ENCODE measurements around the gene CROCC2. TPM values are rescaled to one million over a fixed set of nuclear protein-coding genes. Genes with fewer than 3 reads are reported as not detected.

Gene CROCC2
- total and polyA plus RNA-seq, 2 of the 13 experiments (the other 11 are each of a cell fraction or from before 2014, with no cell fraction given): not detected

- Histone ChIP-seq H2AFZ (ENCODE audit: low read length) (no peak overlapping the region), H3K36me3 (replicated peaks in 1 of 2; ENCODE audit: control insufficient read depth in 1 of 2, insufficient read depth in 2 of 2, low read length in 2 of 2) (no peaks in the 10 kb centered on the region), H3K9me3 (ENCODE audit: low read length) (no peaks in the 10 kb centered on the region), H3K4me3 (replicated peaks in 1 of 3; ENCODE audit: insufficient read depth in 1 of 3, low read depth in 2 of 3, low read length in 3 of 3) (no peak overlapping the region), H4K20me1 (ENCODE audit: insufficient read depth, low read length) (no peaks in the 10 kb centered on the region), H3K4me2 (ENCODE audit: low read depth, low read length) (no peak overlapping the region), H3K27me3 (ENCODE audit: control insufficient read depth in 1 of 2, insufficient read depth in 2 of 2, low read length in 2 of 2) (peaks cover 1 to 72% of the 10 kb centered on the region in 2 experiments; a peak in 4 of 5 replicates), H3K27ac (ENCODE audit: extremely low read length, insufficient read depth, low read length) (no peak overlapping the region), H3K9ac (ENCODE audit: insufficient read depth, low read depth, low read length) (no peak overlapping the region), H3K79me2 (ENCODE audit: insufficient read depth, low read length) (no peaks in the 10 kb centered on the region), H3K4me1 (ENCODE audit: insufficient read depth, low read length) (no peaks in the 10 kb centered on the region)
- BruUV-seq (replicated peaks): no TSS peak
- ChIA-PET CTCF (ENCODE audit: low intra/inter-chr PET ratio, low total read pairs) (no interaction called here), POLR2A (no interaction called here)
- WGBS (ENCODE audit: low lambda C conversion rate): 10% methylated on average over 14 of the region's 14 CpGs
- in situ Hi-C loops (cut with HindIII; ENCODE audit: extremely low pct_ligation_motif_present, low pct_unique_long_range_greater_than_20kb): no loop called here
- intact Hi-C loops (cut with micrococcal nuclease; ENCODE audit: unreplicated experiment): no loop called here
- FAIRE-seq: no peak
- no peak for DNase-seq (ENCODE audit: low spot score)
- no peak for ATAC-seq
- TF ChIP-seq ZNF772 (CRISPR knock-in tag; IDR thresholded peaks at IDR 0.05) (no peak), RXRB (CRISPR knock-in tag; IDR thresholded peaks at IDR 0.05; ENCODE audit: borderline replicate concordance) (no peak), FUBP1 (CRISPR knock-in tag; IDR thresholded peaks at IDR 0.05; ENCODE audit: borderline replicate concordance) (no peak), GABPB1 (CRISPR knock-in tag; IDR thresholded peaks at IDR 0.05) (no peak), KDM5A (IDR thresholded peaks at IDR 0.05; ENCODE audit: borderline replicate concordance, low read length) (no peak), TFDP1 (CRISPR knock-in tag; IDR thresholded peaks at IDR 0.05; ENCODE audit: borderline replicate concordance) (no peak), NFYB (CRISPR knock-in tag; IDR thresholded peaks at IDR 0.05) (no peak), NR2F6 (IDR thresholded peaks at IDR 0.05) (no peak), NR2F6 (CRISPR knock-in tag; IDR thresholded peaks at IDR 0.05) (no peak), PHB2 (IDR thresholded peaks at IDR 0.05; ENCODE audit: partially characterized antibody) (no peak), HNF4G (IDR thresholded peaks at IDR 0.05; ENCODE audit: borderline replicate concordance, low read depth, low read length) (no peak), HNF4G (CRISPR knock-in tag; IDR thresholded peaks at IDR 0.05; ENCODE audit: borderline replicate concordance, low read depth) (no peak), HOXD1 (CRISPR knock-in tag; IDR thresholded peaks at IDR 0.05) (no peak), KLF15 (CRISPR knock-in tag; IDR thresholded peaks at IDR 0.05; ENCODE audit: borderline replicate concordance) (no peak), GZF1 (CRISPR knock-in tag; IDR thresholded peaks at IDR 0.05) (no peak), ZNF326 (CRISPR knock-in tag; IDR thresholded peaks at IDR 0.05; ENCODE audit: borderline replicate concordance) (no peak)
- TF ChIP-seq, protein P1, sequence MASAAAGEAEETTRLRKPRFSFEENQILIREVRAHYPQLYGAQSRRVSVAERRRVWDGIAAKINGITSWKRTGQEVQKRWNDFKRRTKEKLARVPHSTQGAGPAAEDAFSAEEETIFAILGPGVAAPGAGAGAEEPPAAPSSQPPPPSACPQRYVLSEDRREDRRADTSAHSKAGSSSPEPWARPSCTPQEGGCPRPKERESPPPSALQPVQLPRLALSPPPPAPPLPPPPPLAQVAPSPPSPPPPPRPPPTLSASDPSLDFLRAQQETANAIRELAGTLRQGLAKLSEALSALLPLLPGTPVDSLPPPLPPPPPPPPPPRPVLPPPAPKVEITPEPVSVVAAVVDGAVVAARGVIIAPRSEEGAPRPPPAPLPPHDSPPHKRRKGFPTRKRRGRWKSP (CRISPR knock-in tag; IDR thresholded peaks at IDR 0.05): no peak
- TF ChIP-seq, protein P2, sequence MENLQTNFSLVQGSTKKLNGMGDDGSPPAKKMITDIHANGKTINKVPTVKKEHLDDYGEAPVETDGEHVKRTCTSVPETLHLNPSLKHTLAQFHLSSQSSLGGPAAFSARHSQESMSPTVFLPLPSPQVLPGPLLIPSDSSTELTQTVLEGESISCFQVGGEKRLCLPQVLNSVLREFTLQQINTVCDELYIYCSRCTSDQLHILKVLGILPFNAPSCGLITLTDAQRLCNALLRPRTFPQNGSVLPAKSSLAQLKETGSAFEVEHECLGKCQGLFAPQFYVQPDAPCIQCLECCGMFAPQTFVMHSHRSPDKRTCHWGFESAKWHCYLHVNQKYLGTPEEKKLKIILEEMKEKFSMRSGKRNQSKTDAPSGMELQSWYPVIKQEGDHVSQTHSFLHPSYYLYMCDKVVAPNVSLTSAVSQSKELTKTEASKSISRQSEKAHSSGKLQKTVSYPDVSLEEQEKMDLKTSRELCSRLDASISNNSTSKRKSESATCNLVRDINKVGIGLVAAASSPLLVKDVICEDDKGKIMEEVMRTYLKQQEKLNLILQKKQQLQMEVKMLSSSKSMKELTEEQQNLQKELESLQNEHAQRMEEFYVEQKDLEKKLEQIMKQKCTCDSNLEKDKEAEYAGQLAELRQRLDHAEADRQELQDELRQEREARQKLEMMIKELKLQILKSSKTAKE (CRISPR knock-in tag; IDR thresholded peaks at IDR 0.05; ENCODE audit: borderline replicate concordance): no peak
Measured at GRCh38 chr2:240949791-240950705, 43.9 kb downstream of the CROCC2 start.

Measured in HepG2 (cell line).